ENCODE measurements around the gene LMX1B. TPM values are rescaled to one million over a fixed set of nuclear protein-coding genes. Genes with fewer than 3 reads are reported as not detected.

Gene LMX1B
- total RNA-seq, 6 donors from 2014 or later, result 0.14 to 0.40 TPM; not detected in 4

- peak in 1 of 2 donors; percentile 69 for DNase-seq
- no peaks in the 10 kb centered on the region for H3K36me3 ChIP-seq
- TF ChIP-seq POLR2A (IDR thresholded peaks at IDR 0.05) (no peak), CTCF (IDR thresholded peaks at IDR 0.05) (no peak), POLR2AphosphoS5 (IDR thresholded peaks at IDR 0.05) (no peak), EP300 (IDR thresholded peaks at IDR 0.05) (no peak)
- H3K4me3 ChIP-seq, result no peak overlapping the region
- peak in 1 of 2 donors; percentile 56 for ATAC-seq (ENCODE audit: low FRiP score in 2 of 2)
- no peaks in the 10 kb centered on the region for H3K9me3 ChIP-seq
- WGBS, 2 donors, result 83 to 84% methylated on average over 17 of the region's 17 CpGs
- H3K4me1 ChIP-seq, result no peaks in the 10 kb centered on the region
- H3K27me3 ChIP-seq, result peaks cover 0 to 2% (median 0%) of the 10 kb centered on the region in 4 donors
- no peak overlapping the region for H3K27ac ChIP-seq
Observed at GRCh38 chr9:126604059-126605055, 9.4 kb upstream of the LMX1B start.

GRCh38 chr9:126605792-126606482, 7.8 kb upstream of the LMX1B start:
- TF ChIP-seq CTCF (IDR thresholded peaks at IDR 0.05) (no peak), POLR2A (IDR thresholded peaks at IDR 0.05) (no peak), EP300 (IDR thresholded peaks at IDR 0.05) (no peak), POLR2AphosphoS5 (IDR thresholded peaks at IDR 0.05) (no peak)
- Histone ChIP-seq H3K4me3 (no peak overlapping the region), H3K27ac (no peak overlapping the region), H3K27me3 (peaks cover 0 to 17% (median 13%) of the 10 kb centered on the region in 4 donors), H3K9me3 (no peaks in the 10 kb centered on the region), H3K4me1 (peaks cover 0 to 9% (median 7%) of the 10 kb centered on the region in 4 donors), H3K36me3 (no peaks in the 10 kb centered on the region)
- ATAC-seq (ENCODE audit: low FRiP score in 2 of 2), result no peak
- DNase-seq, result no peak
- WGBS, 2 donors, result 70 to 84% methylated on average over 9 to 12 of the region's 12 CpGs

GRCh38 chr9:126606483-126606870, 7.3 kb upstream of the LMX1B start:
- no peak for TF ChIP-seq POLR2AphosphoS5 (IDR thresholded peaks at IDR 0.05)
- no peak for TF ChIP-seq CTCF (IDR thresholded peaks at IDR 0.05)
- no peak for TF ChIP-seq POLR2A (IDR thresholded peaks at IDR 0.05)
- no peak for TF ChIP-seq EP300 (IDR thresholded peaks at IDR 0.05)
- Histone ChIP-seq H3K27ac (no peak overlapping the region), H3K27me3 (peaks cover 0 to 22% (median 18%) of the 10 kb centered on the region in 4 donors), H3K9me3 (no peaks in the 10 kb centered on the region), H3K4me3 (no peak overlapping the region), H3K4me1 (peaks cover 5 to 14% (median 12%) of the 10 kb centered on the region in 4 donors), H3K36me3 (no peaks in the 10 kb centered on the region)
- WGBS, 2 donors, result 57 to 60% methylated on average over 3 of the region's 3 CpGs
- ATAC-seq (ENCODE audit: low FRiP score in 2 of 2) (no peak), DNase-seq (no peak)

GRCh38 chr9:126607086-126607485, 6.6 kb upstream of the LMX1B start:
- Histone ChIP-seq H3K4me1 (peaks cover 11 to 20% (median 18%) of the 10 kb centered on the region in 4 donors), H3K27ac (no peak overlapping the region), H3K9me3 (no peaks in the 10 kb centered on the region), H3K4me3 (no peak overlapping the region), H3K27me3 (peaks cover 0 to 28% (median 24%) of the 10 kb centered on the region in 4 donors), H3K36me3 (no peaks in the 10 kb centered on the region)
- WGBS, 2 donors, result 50 to 53% methylated on average over 1 of the region's 1 CpG
- DNase-seq (no peak), ATAC-seq (ENCODE audit: low FRiP score in 2 of 2) (no peak)
- TF ChIP-seq CTCF (IDR thresholded peaks at IDR 0.05) (no peak), EP300 (IDR thresholded peaks at IDR 0.05) (no peak), POLR2AphosphoS5 (IDR thresholded peaks at IDR 0.05) (no peak), POLR2A (IDR thresholded peaks at IDR 0.05) (no peak)

All from upper lobe of left lung (tissue), 6 donors.